ENCODE results near the gene VAMP1. TPM values are rescaled to one million over a fixed set of nuclear protein-coding genes. Genes with fewer than 3 reads are reported as not detected.

VAMP1 gene
- total and polyA plus RNA-seq, 2 of the 8 experiments (the other 6 are each of a cell fraction or from before 2014, with no cell fraction given): 10.8 to 23.1 TPM

DNA sequence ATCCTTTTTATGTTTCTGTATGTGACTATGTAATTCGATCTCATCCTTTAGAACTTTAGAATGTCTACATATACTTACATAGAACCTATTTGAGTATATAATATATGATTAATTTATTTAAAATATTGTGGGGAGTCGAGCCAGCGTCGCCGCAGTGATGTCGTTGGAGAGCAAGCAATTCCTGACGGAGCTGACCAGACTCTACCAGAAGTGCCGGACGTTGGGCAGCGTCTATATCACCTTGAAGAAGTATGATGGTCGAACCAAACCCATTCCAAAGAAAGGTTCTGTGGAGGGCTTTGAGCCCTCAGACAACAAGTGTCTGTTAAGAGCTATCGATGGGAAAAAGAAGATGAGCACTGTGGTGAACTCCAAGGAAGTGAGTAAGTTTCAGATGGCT, 32.1 kb downstream of the VAMP1 start:
- Histone ChIP-seq H3K9ac (replicated peaks in 1 of 4; ENCODE audit: extremely low read depth in 1 of 4, low read depth in 3 of 4, low read length in 3 of 4) (no peak overlapping the region), H4K8ac (ENCODE audit: extremely low read depth, insufficient read depth, low read length) (no peak overlapping the region), H3K79me1 (ENCODE audit: low read depth, low read length) (no peaks in the 10 kb centered on the region), H3K27me3 (replicated peaks in 1 of 4; ENCODE audit: control insufficient read depth in 3 of 4, extremely low read depth in 1 of 4, insufficient read depth in 3 of 4, low read length in 3 of 4) (no peaks in the 10 kb centered on the region), H3K4me3 (ENCODE audit: extremely low read depth in 1 of 4, insufficient read depth in 2 of 4, low read depth in 3 of 4, low read length in 4 of 4) (no peak overlapping the region), H4K20me1 (replicated peaks in 1 of 2; ENCODE audit: control insufficient read depth in 1 of 2, insufficient read depth in 2 of 2, low read length in 2 of 2) (no peaks in the 10 kb centered on the region), H3K23ac (ENCODE audit: insufficient read length) (no peak overlapping the region), H3K23me2 (ENCODE audit: low read depth, low read length) (no peaks in the 10 kb centered on the region), H3K4me1 (replicated peaks in 1 of 4; ENCODE audit: control insufficient read depth in 3 of 4, insufficient read depth in 4 of 4, low read length in 3 of 4) (peaks cover 0 to 8% (median under 1%) of the 10 kb centered on the region in 4 experiments; a peak in 3 of 7 replicates), H2BK20ac (ENCODE audit: low read length) (no peak overlapping the region), H3K27ac (ENCODE audit: low read depth, low read length) (no peak overlapping the region), H3K9me3 (ENCODE audit: insufficient read depth in 2 of 2, low read depth in 1 of 2, low read length in 1 of 2) (no peaks in the 10 kb centered on the region), H2BK15ac (ENCODE audit: low read length) (no peak overlapping the region), H2AFZ (ENCODE audit: low read length) (no peak overlapping the region), H2BK5ac (ENCODE audit: low read depth, low read length) (no peak overlapping the region), H4K91ac (replicated peaks; ENCODE audit: insufficient read length, low read length) (no peak overlapping the region), H3K18ac (ENCODE audit: extremely low read depth, low read length) (no peak overlapping the region), H2BK12ac (ENCODE audit: low read depth, low read length) (no peak overlapping the region), H3K36me3 (ENCODE audit: control insufficient read depth in 2 of 4, insufficient read depth in 4 of 4, low read length in 3 of 4) (no peaks in the 10 kb centered on the region), H3K79me2 (ENCODE audit: control insufficient read depth in 1 of 2, insufficient read depth in 2 of 2, low read length in 2 of 2) (no peaks in the 10 kb centered on the region), H4K5ac (ENCODE audit: insufficient read length, low read depth, low read length) (no peak overlapping the region), H2BK120ac (replicated peaks; ENCODE audit: low read depth, low read length) (no peak overlapping the region), H3K4me2 (ENCODE audit: insufficient read depth in 1 of 2, low read depth in 2 of 2, low read length in 2 of 2) (no peak overlapping the region), H3K4ac (replicated peaks; ENCODE audit: insufficient read length, low read depth, low read length) (no peak overlapping the region), H3K56ac (replicated peaks; ENCODE audit: insufficient read length, low read depth, low read length) (no peak overlapping the region), H2AK5ac (ENCODE audit: low read depth, low read length) (no peak overlapping the region), H3K14ac (ENCODE audit: insufficient read length) (no peak overlapping the region)
- DNase-seq (ENCODE audit: low read depth in 1 of 2, low spot score in 2 of 2) (no peak), FAIRE-seq (no peak)
- whole genome bisulfite sequencing, 2 experiments (ENCODE audit: extremely low coverage in 1 of 2, insufficient coverage in 1 of 2, insufficient read length in 1 of 2, insufficient replicate concordance in 2 of 2, low coverage in 1 of 2, low lambda C conversion rate in 2 of 2, missing lambda C conversion rate in 1 of 2): 86% methylated on average over 12 of the region's 12 CpGs; no CpG with 5 or more reads in 1 of the 2 experiments
- ChIA-PET POLR2A (ENCODE audit: partially characterized antibody) (interaction anchor here (0.7 to 3.1 kb wide), 7 partner anchors 9 to 96 kb away, joined by 3 to 13 read pairs (median 4); partner anchors contain the start of genes GAPDH, TAPBPL and VAMP1), CTCF (ENCODE audit: partially characterized antibody) (interaction anchor here (0.9 to 2.9 kb wide), 8 partner anchors 10 to 130 kb away, joined by 3 to 22 read pairs (median 4); no protein-coding TSS in a partner anchor)
- TF ChIP-seq TAF1 (IDR thresholded peaks at IDR 0.05; ENCODE audit: low read depth, low read length): no peak

Measured in H1 (cell line).